ENCODE measurements around the gene GSTM5.

GSTM5 gene

DNA sequence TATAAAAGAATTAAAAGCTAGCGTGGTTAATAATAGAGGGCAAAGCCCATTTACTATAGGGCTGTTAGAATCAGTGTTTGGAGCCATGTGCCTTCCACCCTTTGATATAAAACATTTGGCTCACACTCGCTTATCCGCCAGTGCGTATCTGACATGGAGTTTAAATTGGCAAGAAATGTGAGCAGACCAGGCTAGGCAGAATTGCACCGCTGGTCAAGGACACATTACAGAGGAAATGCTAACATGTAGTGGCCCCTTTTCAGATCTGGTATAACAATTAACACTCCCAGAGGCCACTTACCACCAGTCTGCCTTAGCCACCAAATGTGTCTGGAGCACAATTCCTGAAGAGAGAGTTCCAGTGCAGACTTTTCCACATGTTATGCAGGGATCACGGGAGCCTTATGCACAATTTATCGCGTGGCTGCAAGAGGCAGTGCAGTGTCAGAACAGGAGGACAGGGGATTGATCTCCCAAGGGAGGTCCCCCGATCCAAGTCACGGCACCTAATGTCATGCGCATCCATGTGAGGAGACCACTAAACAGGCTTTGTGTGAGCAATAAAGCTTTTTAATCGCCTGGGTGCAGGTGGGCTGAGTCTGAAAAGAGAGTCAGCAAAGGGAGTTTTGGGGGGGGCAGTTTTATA, 14.8 kb downstream of the GSTM5 start:
- in situ Hi-C loops (cut with MboI; ENCODE audit: low sequenced_read_pairs, unreplicated experiment): no loop called here
- TF ChIP-seq, protein P1, sequence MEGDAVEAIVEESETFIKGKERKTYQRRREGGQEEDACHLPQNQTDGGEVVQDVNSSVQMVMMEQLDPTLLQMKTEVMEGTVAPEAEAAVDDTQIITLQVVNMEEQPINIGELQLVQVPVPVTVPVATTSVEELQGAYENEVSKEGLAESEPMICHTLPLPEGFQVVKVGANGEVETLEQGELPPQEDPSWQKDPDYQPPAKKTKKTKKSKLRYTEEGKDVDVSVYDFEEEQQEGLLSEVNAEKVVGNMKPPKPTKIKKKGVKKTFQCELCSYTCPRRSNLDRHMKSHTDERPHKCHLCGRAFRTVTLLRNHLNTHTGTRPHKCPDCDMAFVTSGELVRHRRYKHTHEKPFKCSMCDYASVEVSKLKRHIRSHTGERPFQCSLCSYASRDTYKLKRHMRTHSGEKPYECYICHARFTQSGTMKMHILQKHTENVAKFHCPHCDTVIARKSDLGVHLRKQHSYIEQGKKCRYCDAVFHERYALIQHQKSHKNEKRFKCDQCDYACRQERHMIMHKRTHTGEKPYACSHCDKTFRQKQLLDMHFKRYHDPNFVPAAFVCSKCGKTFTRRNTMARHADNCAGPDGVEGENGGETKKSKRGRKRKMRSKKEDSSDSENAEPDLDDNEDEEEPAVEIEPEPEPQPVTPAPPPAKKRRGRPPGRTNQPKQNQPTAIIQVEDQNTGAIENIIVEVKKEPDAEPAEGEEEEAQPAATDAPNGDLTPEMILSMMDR (IDR thresholded peaks at IDR 0.05; ENCODE audit: borderline replicate concordance, control extremely low read depth, extremely low read depth, insufficient read depth, missing control alignments): no peak
- no peak for DNase-seq (ENCODE audit: low spot score)

DNA sequence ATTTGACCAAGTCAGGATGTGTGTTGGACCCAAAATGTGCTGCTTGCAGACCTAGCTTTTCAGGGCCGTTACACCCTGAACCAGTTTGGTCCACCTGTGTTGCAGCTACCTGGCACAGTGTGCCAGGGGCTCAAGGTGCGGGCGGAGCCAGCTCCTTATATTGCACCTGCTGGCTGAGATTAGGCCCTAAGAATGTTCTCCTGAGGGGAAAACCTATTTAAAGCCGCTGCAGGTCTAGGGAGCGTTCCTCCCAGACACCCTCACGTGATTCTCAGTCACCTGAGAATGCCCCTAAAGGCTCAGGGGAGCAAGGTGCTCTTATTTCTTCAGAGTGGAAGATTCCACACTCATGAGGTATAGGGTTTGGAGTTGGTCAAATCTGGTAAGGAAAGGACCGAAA, 16.8 kb downstream of the GSTM5 start:
- in situ Hi-C loops (cut with MboI; ENCODE audit: low sequenced_read_pairs, unreplicated experiment): no loop called here
- no peak for DNase-seq (ENCODE audit: low spot score)
- TF ChIP-seq, protein P1 (IDR thresholded peaks at IDR 0.05; ENCODE audit: borderline replicate concordance, control extremely low read depth, extremely low read depth, insufficient read depth, missing control alignments): no peak

DNA sequence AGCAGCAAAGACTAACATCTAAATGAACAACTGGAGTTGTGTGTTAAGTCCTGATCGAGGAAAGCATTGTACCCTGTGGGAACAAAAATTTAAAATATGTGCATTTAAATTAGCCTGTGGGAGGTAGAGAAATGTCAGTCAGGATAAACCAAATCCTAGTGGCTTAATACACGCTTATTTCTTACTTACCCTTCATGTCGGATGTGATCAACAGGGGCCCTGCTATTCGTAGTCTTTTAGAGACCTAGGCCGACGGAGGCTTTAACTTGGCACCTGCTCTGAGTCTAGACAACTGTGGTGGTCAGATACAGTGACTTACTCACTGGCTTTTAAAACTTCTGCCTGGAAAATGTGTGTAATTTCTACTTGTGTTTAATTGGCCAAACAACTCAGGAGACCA, 18.6 kb downstream of the GSTM5 start:
- TF ChIP-seq, protein P1 (IDR thresholded peaks at IDR 0.05; ENCODE audit: borderline replicate concordance, control extremely low read depth, extremely low read depth, insufficient read depth, missing control alignments): no peak
- no peak for DNase-seq (ENCODE audit: low spot score)
- in situ Hi-C loops (cut with MboI; ENCODE audit: low sequenced_read_pairs, unreplicated experiment): no loop called here

DNA sequence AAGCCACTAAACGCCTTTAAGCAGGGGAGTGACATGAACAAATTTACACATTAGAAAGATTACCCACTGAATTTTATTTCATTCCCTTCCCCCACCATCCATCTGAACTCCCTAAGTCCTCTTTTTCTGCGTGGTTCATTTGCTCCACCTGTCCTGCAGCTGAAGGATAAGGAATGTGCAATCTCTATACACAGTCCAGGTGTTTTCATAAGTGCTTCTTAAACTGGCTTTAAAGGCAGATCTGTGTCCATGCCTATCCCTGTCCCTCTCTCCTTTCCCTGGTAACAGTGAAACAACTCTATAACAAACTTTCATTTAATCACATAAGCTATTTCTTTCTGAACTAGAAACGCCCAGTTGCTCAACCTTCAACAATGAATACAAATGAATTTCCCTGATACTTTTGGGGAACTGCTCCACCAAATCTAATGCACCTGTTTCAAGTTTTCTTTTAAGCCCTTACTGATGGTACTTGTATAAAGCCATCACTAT, 20.4 kb downstream of the GSTM5 start:
- TF ChIP-seq, protein P1 (IDR thresholded peaks at IDR 0.05; ENCODE audit: borderline replicate concordance, control extremely low read depth, extremely low read depth, insufficient read depth, missing control alignments): no peak
- no peak for DNase-seq (ENCODE audit: low spot score)
- in situ Hi-C loops (cut with MboI; ENCODE audit: low sequenced_read_pairs, unreplicated experiment): no loop called here

DNA sequence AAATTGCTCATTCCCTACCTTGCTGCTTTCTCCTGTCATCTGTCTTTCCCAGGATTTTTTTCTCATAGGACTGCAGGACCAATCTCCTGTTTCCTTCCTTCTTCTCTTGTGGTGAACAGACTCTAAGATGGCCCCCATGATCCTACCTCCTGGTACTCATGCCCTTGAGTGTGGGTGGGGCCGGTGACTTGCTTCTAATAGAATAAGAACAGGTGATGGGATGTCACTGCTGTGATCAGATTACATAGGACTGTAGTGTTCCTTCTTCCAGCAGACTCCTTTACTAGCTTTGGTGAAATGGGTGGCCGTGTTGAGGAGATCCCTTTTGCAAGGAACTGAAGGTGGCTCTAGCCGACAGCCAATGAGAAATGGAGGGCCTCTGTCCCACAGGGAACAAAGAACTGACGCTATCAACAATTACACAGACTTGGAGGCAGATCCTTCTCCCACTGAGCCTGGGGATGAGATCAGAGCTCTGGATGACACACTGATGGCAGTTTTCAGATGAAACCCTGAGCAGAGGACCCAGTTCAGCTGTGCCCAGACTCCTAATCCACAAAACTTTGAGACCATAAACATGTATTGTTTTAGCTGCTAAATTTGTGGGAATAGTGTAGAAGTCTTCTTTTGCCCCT, 21.3 kb downstream of the GSTM5 start:
- TF ChIP-seq, protein P1 (IDR thresholded peaks at IDR 0.05; ENCODE audit: borderline replicate concordance, control extremely low read depth, extremely low read depth, insufficient read depth, missing control alignments): no peak
- no peak for DNase-seq (ENCODE audit: low spot score)
- in situ Hi-C loops (cut with MboI; ENCODE audit: low sequenced_read_pairs, unreplicated experiment): no loop called here

DNA sequence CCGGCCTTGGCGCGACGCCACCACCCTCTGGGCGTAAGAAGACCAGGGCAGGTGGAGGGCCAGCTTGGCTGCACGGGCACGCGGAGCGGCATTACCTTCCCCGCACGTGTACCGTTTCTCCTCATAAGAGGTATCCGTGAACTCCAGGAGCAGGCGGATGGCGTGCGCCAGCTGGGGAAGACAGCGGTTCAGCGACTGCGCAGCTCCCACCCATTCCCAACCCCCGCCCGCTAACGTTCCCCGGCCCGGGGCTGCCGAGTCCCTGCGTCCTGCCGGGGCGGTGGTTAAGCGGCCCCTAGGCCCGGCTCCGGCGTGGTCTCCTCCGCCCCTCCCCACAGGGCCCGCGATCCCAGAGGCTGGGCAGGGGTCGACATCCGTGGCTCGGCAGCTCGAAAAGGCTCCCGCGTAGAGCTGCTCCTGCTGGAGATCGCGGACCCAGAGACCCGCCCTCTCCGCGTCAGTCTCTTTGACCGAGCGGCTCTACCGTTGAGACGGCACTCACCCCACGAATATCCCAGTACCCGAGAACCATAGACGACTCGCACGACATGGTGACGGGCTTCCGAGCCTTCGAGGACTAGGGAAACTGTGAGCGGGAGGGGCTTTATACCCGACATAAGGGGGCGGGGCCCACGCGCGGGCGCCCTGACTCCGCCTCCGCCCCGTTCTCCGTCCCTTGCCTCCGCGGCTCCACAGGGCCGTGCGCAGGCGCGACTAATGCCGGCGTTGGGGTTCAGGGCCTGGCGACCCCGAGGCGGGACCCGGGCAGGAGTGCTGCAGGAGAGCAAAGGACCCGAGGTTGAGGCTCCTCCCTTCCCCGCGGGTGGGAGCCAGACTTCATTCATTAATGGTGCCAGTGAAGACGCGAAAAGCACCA, 27.9 kb downstream of the GSTM5 start:
- peak; percentile 87 for DNase-seq (ENCODE audit: low spot score)
- in situ Hi-C loops (cut with MboI; ENCODE audit: low sequenced_read_pairs, unreplicated experiment): no loop called here
- TF ChIP-seq, protein P1 (IDR thresholded peaks at IDR 0.05; ENCODE audit: borderline replicate concordance, control extremely low read depth, extremely low read depth, insufficient read depth, missing control alignments): no peak
